Large intestine (tissue), 3 donors: ENCODE results near the gene PDGFC. TPM values are rescaled to one million over a fixed set of nuclear protein-coding genes. Genes with fewer than 3 reads are reported as not detected.

ENCODE experiments used
- DNase-seq, 2 donors: peaks; one replicate each; pipeline versions ENCODE4 v3.0.0 to v3.0.0-alpha.2; 2013
- H3K27ac ChIP-seq: one replicate; pipeline ENCODE4 v1.5.1; 2013; ENCODE audit warnings: low read length
- H3K27me3 ChIP-seq: 2 replicates; pipeline ENCODE4 v1.6.1; 2013; ENCODE audit warnings: low read length; ENCODE audit not compliant: control insufficient read depth, insufficient read depth
- H3K36me3 ChIP-seq: 2 replicates; pipeline ENCODE4 v1.6.1; 2013; ENCODE audit warnings: low read length; ENCODE audit not compliant: control insufficient read depth, insufficient read depth
- H3K4me1 ChIP-seq: one replicate; pipeline ENCODE4 v1.6.1; 2013; ENCODE audit warnings: low read length; ENCODE audit not compliant: control insufficient read depth, insufficient read depth
- H3K4me3 ChIP-seq: one replicate; pipeline ENCODE4 v1.5.1; 2013; ENCODE audit warnings: low read length
- H3K9me3 ChIP-seq: one replicate; pipeline ENCODE4 v1.6.1; 2013; ENCODE audit warnings: mild to moderate bottlenecking, low read depth, low read length, moderate library complexity; ENCODE audit not compliant: control insufficient read depth
- WGBS: methylation state at CpG from one replicate; pipeline ENCODE4 v1.1.5; 2013; ENCODE audit warnings: low lambda C conversion rate; ENCODE audit not compliant: insufficient coverage; 5-methylcytosine and 5-hydroxymethylcytosine counted together
- polyA plus RNA-seq: library from polyadenylated mRNA; unstranded; fragments of 120-200 nt; gene quantifications from one replicate; pipeline ENCODE4 v1.2.1, GENCODE V29; 2013

Gene PDGFC
- polyA plus RNA-seq, 1 donor = 23.5 TPM

DNA sequence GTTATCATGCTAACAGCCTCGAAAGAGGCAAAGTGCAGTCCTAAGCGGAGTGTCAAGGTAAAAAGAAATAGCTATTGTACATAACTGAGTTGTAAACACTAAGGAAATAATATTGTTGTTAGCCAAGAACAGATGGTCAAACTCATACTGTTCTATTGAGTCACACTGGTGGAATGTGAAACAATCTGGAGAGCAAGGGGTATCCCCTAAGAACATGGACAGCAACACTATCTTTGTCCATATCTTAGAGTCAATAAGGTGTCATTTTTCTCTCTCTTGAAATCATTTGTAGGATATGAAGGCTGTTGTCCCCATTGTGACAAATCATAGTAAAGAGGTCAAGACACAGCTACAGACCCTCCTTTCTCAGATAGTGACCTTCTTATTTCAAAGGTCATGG lies 4.5 kb upstream of the PDGFC start:
- peak in 1 of 2 donors; percentile 45 for DNase-seq
- WGBS = 50% methylated on average over 2 of the region's 2 CpGs
- no peaks in the 10 kb centered on the region for H3K27me3 ChIP-seq

DNA sequence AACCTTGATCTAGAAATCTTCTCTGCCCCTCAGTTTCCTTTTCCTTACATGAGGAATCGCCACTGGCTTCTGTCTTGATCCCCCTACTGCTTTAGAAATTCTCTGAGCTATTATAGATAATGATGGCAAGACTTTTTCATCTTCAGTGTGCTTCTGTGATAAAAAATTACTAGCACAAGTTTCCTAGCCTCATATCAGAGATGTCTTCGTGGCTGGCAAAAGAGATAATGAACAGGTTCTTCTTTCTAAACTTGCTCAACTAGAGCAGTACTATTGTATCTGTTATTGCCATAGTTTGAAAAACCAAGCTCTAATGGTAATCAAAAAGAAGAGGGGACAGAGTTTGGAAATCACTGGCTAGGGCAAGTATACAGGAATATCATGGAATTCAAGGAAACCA lies 4.1 kb upstream of the PDGFC start:
- H3K36me3 ChIP-seq = no peaks in the 10 kb centered on the region
- peaks cover 21% of the 10 kb centered on the region for H3K4me1 ChIP-seq
- H3K4me3 ChIP-seq = no peak overlapping the region
- WGBS = 0% methylated on average over 1 of the region's 2 CpGs
- H3K27ac ChIP-seq = peak overlapping the region; percentile 61
- H3K9me3 ChIP-seq = no peaks in the 10 kb centered on the region
- H3K27me3 ChIP-seq = no peaks in the 10 kb centered on the region
- no peak for DNase-seq

More for the DNA sequence above, 4.5 kb upstream of the PDGFC start:
- Histone ChIP-seq H3K4me1 (peaks cover 21% of the 10 kb centered on the region), H3K27ac (peak overlapping the region; percentile 61), H3K36me3 (no peaks in the 10 kb centered on the region), H3K4me3 (no peak overlapping the region), H3K9me3 (no peaks in the 10 kb centered on the region)

DNA sequence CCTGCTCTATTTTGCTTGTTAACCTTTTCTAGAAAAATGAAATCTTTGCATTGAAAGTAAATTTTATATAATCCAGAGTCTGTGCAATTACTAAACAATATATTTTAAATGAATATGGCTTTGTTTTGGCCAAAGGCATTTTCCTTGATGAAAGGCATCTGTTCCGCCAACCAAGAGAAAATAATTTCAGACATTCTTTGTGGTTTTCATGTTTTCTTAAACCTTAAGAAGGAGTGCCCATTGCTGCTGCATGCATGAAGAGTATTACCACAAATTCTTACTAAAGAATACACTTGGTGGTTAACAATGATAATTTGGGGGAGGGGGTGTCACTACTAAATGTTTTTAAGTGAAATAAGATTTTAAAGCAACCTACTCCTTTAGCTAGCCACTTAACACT lies 2.7 kb upstream of the PDGFC start:
- no CpG with 5 or more reads among the region's 1 CpG for WGBS
- H3K27me3 ChIP-seq = no peaks in the 10 kb centered on the region
- DNase-seq = no peak
- no peaks in the 10 kb centered on the region for H3K9me3 ChIP-seq
- H3K4me1 ChIP-seq = peaks cover 22% of the 10 kb centered on the region
- no peak overlapping the region for H3K27ac ChIP-seq
- no peaks in the 10 kb centered on the region for H3K36me3 ChIP-seq
- no peak overlapping the region for H3K4me3 ChIP-seq

DNA sequence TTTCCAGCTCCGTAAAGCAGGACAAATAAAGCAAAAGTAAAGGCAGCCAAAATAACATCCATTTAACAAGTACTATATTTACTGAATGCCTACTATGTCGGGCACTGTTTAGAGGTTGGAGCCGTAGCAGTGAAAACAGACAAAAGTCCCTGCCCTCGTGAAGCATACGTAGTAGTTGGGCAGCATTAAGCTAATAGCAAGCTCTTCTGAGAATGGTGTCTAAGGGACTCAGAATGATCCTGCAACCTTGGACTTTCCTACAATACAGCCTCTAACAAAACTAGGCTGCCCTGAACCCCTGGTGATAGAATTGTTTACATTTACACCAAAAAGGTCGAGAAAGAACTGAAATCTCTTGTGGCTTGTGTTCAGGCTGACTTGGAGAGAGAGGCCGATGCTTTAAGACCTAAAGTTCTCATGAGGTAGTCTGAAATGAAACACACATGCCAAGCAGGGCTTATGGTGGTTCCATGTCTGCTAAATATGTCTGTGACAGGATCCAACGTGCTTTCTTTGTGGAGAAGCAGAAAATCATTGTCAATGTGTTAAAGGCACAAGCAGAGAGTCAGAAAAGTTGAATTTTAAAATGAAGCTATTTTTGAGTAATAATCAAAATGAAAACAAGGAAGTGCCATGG lies 898 bp upstream of the PDGFC start:
- H3K4me3 ChIP-seq = peak overlapping the region; percentile 84
- no peaks in the 10 kb centered on the region for H3K9me3 ChIP-seq
- H3K36me3 ChIP-seq = no peaks in the 10 kb centered on the region
- H3K4me1 ChIP-seq = peaks cover 29% of the 10 kb centered on the region
- peak overlapping the region; percentile 74 for H3K27ac ChIP-seq
- 0% methylated on average over 1 of the region's 8 CpGs for WGBS
- no peaks in the 10 kb centered on the region for H3K27me3 ChIP-seq
- DNase-seq = no peak

DNA sequence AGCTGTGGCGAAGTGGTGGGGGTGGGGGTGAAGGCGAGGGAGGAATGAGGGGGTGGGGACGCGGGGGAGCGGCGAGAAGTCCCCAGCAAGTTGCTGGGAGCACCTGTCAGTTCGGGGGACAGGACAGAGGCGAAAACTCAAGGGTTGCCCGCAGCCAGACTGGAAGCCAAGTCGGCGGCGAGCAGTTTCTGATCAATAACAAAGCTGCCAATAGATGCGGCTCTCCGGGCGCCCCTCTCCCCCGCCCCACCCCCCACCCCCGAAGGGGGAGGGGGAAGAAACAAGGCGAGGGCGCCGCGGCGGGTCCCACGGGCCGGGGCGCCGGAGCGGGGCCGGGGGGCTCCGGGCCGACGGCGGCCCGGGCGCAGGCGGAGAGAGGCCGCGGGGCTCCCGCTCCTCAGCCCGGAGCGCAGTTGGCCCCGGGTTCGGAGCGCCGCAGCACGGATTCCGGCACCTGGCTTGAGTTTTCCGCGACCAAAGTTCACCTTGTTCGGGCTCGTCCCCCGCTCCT lies 379 bp downstream of the PDGFC start:
- no peak for DNase-seq
- no peaks in the 10 kb centered on the region for H3K36me3 ChIP-seq
- peaks cover 26% of the 10 kb centered on the region for H3K4me1 ChIP-seq
- H3K4me3 ChIP-seq = peak overlapping the region; percentile 84
- WGBS = no CpG with 5 or more reads among the region's 51 CpGs
- no peaks in the 10 kb centered on the region for H3K27me3 ChIP-seq
- peak overlapping the region; percentile 77 for H3K27ac ChIP-seq
- no peaks in the 10 kb centered on the region for H3K9me3 ChIP-seq

DNA sequence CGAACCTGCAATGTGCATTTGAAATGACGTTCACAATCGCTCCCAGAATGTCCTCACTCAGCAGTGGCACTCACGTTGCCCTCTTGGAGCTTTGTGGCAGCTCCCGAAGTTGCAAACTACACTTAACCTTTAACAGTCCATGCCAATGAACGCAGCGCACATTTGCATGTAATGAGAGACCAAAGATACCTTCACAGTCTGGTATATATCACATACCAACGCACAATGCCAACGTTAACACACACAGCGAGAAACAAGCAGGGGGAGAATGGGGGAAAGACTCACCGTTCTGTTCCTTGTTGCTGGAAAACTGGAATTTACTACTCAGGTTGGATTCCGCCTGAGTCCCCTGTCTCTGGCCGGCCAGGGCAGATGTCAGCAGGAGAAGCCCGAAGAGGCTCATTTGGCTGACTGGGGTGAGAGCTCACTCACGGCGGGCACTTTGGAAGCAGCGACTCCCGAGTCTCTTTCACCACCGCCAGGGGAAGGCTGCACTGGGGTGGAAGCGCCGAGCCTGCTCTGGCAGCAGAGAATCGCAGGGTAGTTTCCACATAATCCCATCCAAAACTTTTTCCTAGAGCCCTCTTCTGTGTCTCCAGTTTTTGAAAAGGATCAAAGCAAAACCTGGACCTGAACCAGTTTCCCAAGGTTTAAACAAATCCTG lies 966 bp downstream of the PDGFC start:
- Histone ChIP-seq H3K9me3 (no peaks in the 10 kb centered on the region), H3K4me1 (peaks cover 24% of the 10 kb centered on the region), H3K27me3 (no peaks in the 10 kb centered on the region), H3K27ac (peak overlapping the region; percentile 70), H3K36me3 (no peaks in the 10 kb centered on the region), H3K4me3 (peak overlapping the region; percentile 84)
- peak; percentile 38 to 78 for DNase-seq
- WGBS = 0% methylated on average over 1 of the region's 22 CpGs

DNA sequence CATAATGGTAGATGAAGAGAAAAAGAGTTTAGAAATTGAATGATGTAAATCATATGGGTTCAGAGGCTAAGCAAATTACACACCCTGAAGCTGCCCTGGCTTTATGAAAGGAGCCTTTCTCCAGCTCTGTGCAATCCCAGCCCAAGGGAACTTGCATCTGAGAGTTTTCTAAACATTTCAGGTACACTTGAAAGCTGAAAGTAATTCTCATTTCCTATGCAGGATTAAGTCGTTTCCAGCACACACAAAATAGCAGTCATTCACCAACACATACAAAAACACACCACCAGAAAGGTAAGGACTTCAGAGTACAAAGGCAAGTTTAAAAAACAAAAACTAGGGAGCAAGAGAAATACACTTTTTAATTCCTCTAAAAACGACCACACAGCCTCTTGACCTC lies 1.7 kb downstream of the PDGFC start:
- DNase-seq = no peak
- no peak overlapping the region for H3K27ac ChIP-seq
- H3K27me3 ChIP-seq = no peaks in the 10 kb centered on the region
- H3K4me1 ChIP-seq = peaks cover 17% of the 10 kb centered on the region
- no peaks in the 10 kb centered on the region for H3K36me3 ChIP-seq
- WGBS = no CpG with 5 or more reads among the region's 2 CpGs
- H3K9me3 ChIP-seq = no peaks in the 10 kb centered on the region
- peak overlapping the region; percentile 84 for H3K4me3 ChIP-seq

DNA sequence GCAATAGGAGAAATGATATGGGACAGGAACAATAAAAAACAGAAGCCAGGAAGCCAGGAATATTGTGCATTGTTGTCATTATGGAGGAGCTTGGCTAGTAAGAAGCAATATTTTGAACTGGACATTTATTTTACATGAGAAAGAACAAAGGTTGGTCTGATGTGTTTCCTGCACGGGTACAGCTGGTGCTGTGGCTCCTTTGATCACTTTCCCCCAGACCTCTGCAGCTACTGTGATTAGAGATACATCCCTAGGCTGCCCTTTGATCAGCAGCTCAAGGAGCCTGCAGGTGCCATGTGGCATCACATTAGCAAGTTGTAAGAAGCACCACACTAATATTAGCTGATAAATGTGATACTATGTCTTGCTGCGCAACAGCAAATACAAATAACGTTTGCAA lies 2.5 kb downstream of the PDGFC start:
- Histone ChIP-seq H3K36me3 (no peaks in the 10 kb centered on the region), H3K9me3 (no peaks in the 10 kb centered on the region), H3K27me3 (no peaks in the 10 kb centered on the region), H3K27ac (no peak overlapping the region), H3K4me1 (peaks cover 17% of the 10 kb centered on the region), H3K4me3 (peak overlapping the region; percentile 84)
- DNase-seq = peak in 1 of 2 donors; percentile 46
- WGBS = 20% methylated on average over 1 of the region's 3 CpGs

DNA sequence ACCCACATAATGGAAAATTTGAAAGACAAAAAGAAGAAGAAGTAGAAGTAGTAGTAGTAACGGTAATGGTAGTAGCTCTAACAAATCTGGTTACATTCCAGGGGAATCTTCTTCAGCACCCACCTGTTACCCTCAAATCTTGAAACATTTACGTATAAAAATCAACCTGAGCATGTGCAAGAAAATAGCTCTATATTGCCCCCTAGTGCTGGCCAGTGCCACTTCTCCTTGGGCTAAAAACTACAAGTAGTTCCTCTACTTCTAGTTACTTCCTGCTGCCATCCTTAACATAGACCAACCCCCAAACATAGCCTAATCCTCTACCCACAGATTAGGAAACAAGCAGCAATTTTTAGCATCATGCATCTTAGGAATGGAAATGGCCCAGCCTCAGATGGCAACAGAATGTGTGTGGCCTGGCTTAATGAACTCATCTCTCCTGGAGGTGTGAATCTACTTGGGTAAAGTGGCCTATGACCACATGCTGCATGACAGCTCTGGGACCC lies 3.1 kb downstream of the PDGFC start:
- no CpG with 5 or more reads among the region's 2 CpGs for WGBS
- H3K27ac ChIP-seq = no peak overlapping the region
- peak; percentile 44 to 64 for DNase-seq

DNA sequence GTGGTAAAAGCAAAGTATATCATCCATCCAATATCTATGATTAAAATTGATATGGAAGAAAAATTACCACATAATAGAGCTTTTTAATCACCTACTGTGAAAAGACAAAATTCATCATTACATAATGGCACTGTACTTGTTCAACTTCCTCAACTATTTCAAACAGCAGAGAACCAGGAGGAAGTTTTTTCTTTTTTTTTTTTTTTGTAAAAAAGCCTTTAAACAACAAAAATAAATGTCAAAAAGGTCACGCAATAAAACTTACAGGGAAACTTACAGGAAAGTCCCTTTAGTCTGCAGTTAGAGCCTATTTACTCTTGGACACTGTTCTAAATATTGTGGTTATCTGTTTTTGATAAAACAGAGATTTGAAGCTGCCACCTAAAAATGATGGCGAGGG lies 4.8 kb downstream of the PDGFC start:
- no peak overlapping the region for H3K27ac ChIP-seq
- no peaks in the 10 kb centered on the region for H3K27me3 ChIP-seq
- WGBS = 100% methylated on average over 1 of the region's 2 CpGs
- H3K36me3 ChIP-seq = no peaks in the 10 kb centered on the region
- H3K4me1 ChIP-seq = peaks cover 8% of the 10 kb centered on the region
- H3K9me3 ChIP-seq = no peaks in the 10 kb centered on the region
- H3K4me3 ChIP-seq = no peak overlapping the region
- no peak for DNase-seq

More for the DNA sequence above, 3.1 kb downstream of the PDGFC start:
- Histone ChIP-seq H3K9me3 (no peaks in the 10 kb centered on the region), H3K27me3 (no peaks in the 10 kb centered on the region), H3K4me1 (peaks cover 17% of the 10 kb centered on the region), H3K36me3 (no peaks in the 10 kb centered on the region), H3K4me3 (peak overlapping the region; percentile 84)
